GM12878 (cell line): ENCODE results near the gene HNRNPLL. TPM values are rescaled to one million over a fixed set of nuclear protein-coding genes. Genes with fewer than 3 reads are reported as not detected.

Experiments used
- BCL11A ChIP-seq: IDR thresholded peaks from 2 replicates; pipeline ENCODE4 v1.6.1; 2011; ENCODE audit warnings: low read depth, low read length
- BHLHE40 ChIP-seq, 2 experiments: fragments of 450-650 bp in 1 of 2; IDR thresholded peaks; 2 replicates each; pipeline ENCODE4 v1.6.1; 2011 to 2017; ENCODE audit warnings: low read depth in 2 of 2, borderline replicate concordance in 1 of 2, improper control_type of control experiment in 1 of 2, low read length in 1 of 2, mild to moderate bottlenecking in 1 of 2
- CHD1 ChIP-seq: IDR thresholded peaks from 2 replicates; pipeline ENCODE4 v1.6.1; 2012; ENCODE audit warnings: low read depth, low read length, improper control_type of control experiment
- CREB1 ChIP-seq: IDR thresholded peaks from 2 replicates; pipeline ENCODE4 v1.6.1; 2012; ENCODE audit warnings: low read depth, mild to moderate bottlenecking, inconsistent platforms
- JUNB ChIP-seq: IDR thresholded peaks from 2 replicates; pipeline ENCODE4 v1.6.1; 2016; ENCODE audit warnings: antibody characterized with exemption, mild to moderate bottlenecking
- NFXL1 ChIP-seq: fragments of 450-650 bp; IDR thresholded peaks from 2 replicates; pipeline ENCODE4 v1.6.1; 2017; ENCODE audit warnings: antibody characterized with exemption, mild to moderate bottlenecking, borderline replicate concordance
- NR2C2 ChIP-seq: IDR thresholded peaks from 2 replicates; pipeline ENCODE4 v1.6.1; 2011; ENCODE audit warnings: borderline replicate concordance, low read depth; ENCODE audit not compliant: control insufficient read depth, insufficient read length
- SIX5 ChIP-seq: IDR thresholded peaks from 2 replicates; pipeline ENCODE4 v1.6.1; 2011; ENCODE audit warnings: mild to moderate bottlenecking, low read depth, low read length, moderate library complexity; ENCODE audit not compliant: severe bottlenecking
- TCF3 ChIP-seq: IDR thresholded peaks from 2 replicates; pipeline ENCODE4 v1.6.1; 2012; ENCODE audit warnings: low read depth, mild to moderate bottlenecking, low read length, borderline replicate concordance; ENCODE audit not compliant: insufficient read depth
- TCF7 ChIP-seq: IDR thresholded peaks from 2 replicates; pipeline ENCODE4 v1.6.1; 2014; ENCODE audit warnings: antibody characterized with exemption, borderline replicate concordance
- YY1 ChIP-seq: IDR thresholded peaks from 2 replicates; pipeline ENCODE4 v1.6.1; 2011; ENCODE audit warnings: low read depth, mild to moderate bottlenecking, low read length
- ZNF24 ChIP-seq: fragments of 450-650 bp; IDR thresholded peaks from 2 replicates; pipeline ENCODE4 v1.6.1; 2017; ENCODE audit warnings: antibody characterized with exemption, mild to moderate bottlenecking
- polyA plus RNA-seq, 11 experiments: library from polyadenylated mRNA; depleted of rRNA in 4 of 11; unstranded in 6 of 11; stranded (reverse) in 5 of 11; fragments of >200 nt; fragmentation: Nextera tagmentation in 4 of 11; fragmentation: Illumina TruSeq in 1 of 11; extraction: Ambion mirVana in 4 of 11; extraction: Trizol in 1 of 11; gene quantifications; 1 replicate in 1 of 11; 2 replicates in 10 of 11; pipeline versions ENCODE4 v1.2.1 to v1.2.3, GENCODE V29; 2011 to 2016; ENCODE audit warnings: inconsistent platforms in 2 of 11, missing spikeins in 2 of 11, low read depth in 1 of 11
- total RNA-seq, 4 experiments: library from RNA; depleted of rRNA in 3 of 4; stranded (reverse); fragments of >200 nt in 3 of 4; fragmentation: Illumina TruSeq in 1 of 4; extraction: Trizol in 1 of 4; gene quantifications; 2 replicates each; pipeline versions ENCODE4 v1.2.1 to v1.2.3, GENCODE V29; 2013 to 2021
- TF ChIP-seq, protein P1 (sequence below): fragments of 450-650 bp; IDR thresholded peaks from 2 replicates; pipeline ENCODE4 v1.6.1; 2017; ENCODE audit warnings: low read depth, mild to moderate bottlenecking, moderate library complexity
- TF ChIP-seq, protein P2 (sequence below): fragments of 450-650 bp; formaldehyde crosslinking; IDR thresholded peaks from 2 replicates; pipeline ENCODE4 v1.4.0; 2022; ENCODE audit warnings: mild to moderate bottlenecking, moderate library complexity

HNRNPLL gene
- total and polyA plus RNA-seq, 10 of the 15 experiments (the other 5 are each of a cell fraction or from before 2014, with no cell fraction given) = 0.98 to 27.1 (median 2.9) TPM

DNA sequence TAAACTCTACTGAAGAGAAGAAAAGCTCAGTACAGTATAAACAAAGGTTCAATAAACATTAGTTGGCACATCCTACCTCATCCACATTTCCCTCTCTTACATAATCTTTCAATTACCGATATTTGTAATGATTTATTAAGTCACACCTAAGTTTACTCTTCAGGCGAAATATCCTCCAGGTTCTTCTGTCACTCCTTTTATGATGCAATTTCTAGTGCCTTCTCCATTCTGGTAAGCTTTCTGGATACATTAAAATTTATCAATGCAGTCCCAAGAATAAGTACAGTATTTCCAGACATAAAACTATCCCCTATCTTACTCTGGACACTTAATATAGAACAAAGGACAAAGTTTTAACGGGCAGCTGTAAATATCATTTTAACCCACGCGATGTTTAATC, 5.6 kb downstream of the HNRNPLL start (continued):
- TF ChIP-seq, protein P1, sequence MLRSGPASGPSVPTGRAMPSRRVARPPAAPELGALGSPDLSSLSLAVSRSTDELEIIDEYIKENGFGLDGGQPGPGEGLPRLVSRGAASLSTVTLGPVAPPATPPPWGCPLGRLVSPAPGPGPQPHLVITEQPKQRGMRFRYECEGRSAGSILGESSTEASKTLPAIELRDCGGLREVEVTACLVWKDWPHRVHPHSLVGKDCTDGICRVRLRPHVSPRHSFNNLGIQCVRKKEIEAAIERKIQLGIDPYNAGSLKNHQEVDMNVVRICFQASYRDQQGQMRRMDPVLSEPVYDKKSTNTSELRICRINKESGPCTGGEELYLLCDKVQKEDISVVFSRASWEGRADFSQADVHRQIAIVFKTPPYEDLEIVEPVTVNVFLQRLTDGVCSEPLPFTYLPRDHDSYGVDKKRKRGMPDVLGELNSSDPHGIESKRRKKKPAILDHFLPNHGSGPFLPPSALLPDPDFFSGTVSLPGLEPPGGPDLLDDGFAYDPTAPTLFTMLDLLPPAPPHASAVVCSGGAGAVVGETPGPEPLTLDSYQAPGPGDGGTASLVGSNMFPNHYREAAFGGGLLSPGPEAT = no peak
- TF ChIP-seq YY1 (no peak), CREB1 (no peak), ZNF24 (no peak), BCL11A (no peak), TCF7 (no peak), BHLHE40 (IDR thresholded peaks at IDR 0.05; ENCODE audit: borderline replicate concordance in 1 of 2, low read depth in 2 of 2, low read length in 1 of 2) (no peak), CHD1 (no peak), NFXL1 (no peak), TCF3 (no peak), NR2C2 (no peak), SIX5 (no peak), JUNB (no peak)
- TF ChIP-seq, protein P2, sequence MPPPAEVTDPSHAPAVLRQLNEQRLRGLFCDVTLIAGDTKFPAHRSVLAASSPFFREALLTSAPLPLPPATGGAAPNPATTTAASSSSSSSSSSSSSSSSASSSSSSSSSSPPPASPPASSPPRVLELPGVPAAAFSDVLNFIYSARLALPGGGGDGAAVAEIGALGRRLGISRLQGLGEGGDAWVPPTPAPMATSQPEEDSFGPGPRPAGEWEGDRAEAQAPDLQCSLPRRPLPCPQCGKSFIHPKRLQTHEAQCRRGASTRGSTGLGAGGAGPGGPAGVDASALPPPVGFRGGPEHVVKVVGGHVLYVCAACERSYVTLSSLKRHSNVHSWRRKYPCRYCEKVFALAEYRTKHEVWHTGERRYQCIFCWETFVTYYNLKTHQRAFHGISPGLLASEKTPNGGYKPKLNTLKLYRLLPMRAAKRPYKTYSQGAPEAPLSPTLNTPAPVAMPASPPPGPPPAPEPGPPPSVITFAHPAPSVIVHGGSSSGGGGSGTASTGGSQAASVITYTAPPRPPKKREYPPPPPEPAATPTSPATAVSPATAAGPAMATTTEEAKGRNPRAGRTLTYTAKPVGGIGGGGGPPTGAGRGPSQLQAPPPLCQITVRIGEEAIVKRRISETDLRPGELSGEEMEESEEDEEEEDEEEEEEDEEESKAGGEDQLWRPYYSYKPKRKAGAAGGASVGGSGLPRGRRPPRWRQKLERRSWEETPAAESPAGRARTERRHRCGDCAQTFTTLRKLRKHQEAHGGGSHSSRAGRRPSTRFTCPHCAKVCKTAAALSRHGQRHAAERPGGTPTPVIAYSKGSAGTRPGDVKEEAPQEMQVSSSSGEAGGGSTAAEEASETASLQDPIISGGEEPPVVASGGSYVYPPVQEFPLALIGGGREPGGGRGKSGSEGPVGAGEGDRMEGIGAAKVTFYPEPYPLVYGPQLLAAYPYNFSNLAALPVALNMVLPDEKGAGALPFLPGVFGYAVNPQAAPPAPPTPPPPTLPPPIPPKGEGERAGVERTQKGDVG (CRISPR knock-in tag) = no peak
